Measurements from ENCODE around the gene RPL18.

The RPL18 gene

DNA sequence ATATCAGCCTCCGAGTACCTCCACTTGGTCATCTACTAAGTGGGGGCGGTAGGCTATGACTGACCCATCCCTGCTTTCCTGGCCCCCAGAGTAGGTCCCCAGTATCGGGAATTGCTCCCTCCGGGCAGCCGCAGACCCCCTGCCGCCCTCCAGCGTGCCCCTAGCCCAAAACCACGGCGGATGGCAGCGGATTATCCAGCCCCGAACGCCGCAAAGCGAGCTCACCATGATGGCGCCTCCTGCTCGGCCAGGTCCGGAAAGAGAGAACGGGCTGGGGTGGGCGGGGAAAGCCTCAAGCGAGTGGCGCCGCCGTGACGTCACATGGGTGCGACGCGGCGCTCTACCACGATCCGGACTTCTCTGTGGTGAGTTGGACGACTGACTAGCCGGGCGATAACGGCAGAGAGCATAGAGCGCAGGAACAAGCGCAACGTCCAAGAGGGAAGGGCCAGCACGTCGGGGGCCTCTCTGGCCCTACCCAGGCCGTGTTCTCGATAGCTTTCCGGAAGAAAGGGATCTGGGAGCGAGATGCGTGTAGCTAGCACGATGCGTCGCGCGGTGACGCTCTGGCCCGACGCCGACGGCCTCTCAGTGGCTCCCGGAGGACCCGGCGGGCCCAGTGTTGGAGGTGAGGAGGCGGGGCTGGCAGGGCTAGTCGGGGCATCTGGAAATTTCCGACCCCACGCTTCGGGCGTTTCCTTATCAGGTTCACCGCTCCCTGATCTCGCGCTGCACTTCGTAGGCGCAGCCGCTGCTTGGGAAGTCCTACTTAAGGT lies at the start of gene RPL18, which contains the start of gene SPHK2 (continued):
- TF ChIP-seq, protein P1, sequence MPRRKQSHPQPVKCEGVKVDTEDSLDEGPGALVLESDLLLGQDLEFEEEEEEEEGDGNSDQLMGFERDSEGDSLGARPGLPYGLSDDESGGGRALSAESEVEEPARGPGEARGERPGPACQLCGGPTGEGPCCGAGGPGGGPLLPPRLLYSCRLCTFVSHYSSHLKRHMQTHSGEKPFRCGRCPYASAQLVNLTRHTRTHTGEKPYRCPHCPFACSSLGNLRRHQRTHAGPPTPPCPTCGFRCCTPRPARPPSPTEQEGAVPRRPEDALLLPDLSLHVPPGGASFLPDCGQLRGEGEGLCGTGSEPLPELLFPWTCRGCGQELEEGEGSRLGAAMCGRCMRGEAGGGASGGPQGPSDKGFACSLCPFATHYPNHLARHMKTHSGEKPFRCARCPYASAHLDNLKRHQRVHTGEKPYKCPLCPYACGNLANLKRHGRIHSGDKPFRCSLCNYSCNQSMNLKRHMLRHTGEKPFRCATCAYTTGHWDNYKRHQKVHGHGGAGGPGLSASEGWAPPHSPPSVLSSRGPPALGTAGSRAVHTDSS (tag by site-specific recombination; IDR thresholded peaks at IDR 0.05), result no peak
- peak; percentile 87 for TF ChIP-seq ZNF324 (tag by site-specific recombination; IDR thresholded peaks at IDR 0.05)
- peak; percentile 80 for TF ChIP-seq ZNF121 (tag by site-specific recombination; IDR thresholded peaks at IDR 0.05)
- TF ChIP-seq, protein P2, sequence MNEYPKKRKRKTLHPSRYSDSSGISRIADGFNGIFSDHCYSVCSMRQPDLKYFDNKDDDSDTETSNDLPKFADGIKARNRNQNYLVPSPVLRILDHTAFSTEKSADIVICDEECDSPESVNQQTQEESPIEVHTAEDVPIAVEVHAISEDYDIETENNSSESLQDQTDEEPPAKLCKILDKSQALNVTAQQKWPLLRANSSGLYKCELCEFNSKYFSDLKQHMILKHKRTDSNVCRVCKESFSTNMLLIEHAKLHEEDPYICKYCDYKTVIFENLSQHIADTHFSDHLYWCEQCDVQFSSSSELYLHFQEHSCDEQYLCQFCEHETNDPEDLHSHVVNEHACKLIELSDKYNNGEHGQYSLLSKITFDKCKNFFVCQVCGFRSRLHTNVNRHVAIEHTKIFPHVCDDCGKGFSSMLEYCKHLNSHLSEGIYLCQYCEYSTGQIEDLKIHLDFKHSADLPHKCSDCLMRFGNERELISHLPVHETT (tag by site-specific recombination; IDR thresholded peaks at IDR 0.05), result peak; percentile 98
- no peak for TF ChIP-seq ZSCAN16 (tag by site-specific recombination; IDR thresholded peaks at IDR 0.05)
- TF ChIP-seq RBAK (tag by site-specific recombination; IDR thresholded peaks at IDR 0.05), result no peak
- TF ChIP-seq OSR2 (tag by site-specific recombination; IDR thresholded peaks at IDR 0.05), result no peak
- no peak for TF ChIP-seq ZNF133 (tag by site-specific recombination; IDR thresholded peaks at IDR 0.05)
- TF ChIP-seq, protein P3, sequence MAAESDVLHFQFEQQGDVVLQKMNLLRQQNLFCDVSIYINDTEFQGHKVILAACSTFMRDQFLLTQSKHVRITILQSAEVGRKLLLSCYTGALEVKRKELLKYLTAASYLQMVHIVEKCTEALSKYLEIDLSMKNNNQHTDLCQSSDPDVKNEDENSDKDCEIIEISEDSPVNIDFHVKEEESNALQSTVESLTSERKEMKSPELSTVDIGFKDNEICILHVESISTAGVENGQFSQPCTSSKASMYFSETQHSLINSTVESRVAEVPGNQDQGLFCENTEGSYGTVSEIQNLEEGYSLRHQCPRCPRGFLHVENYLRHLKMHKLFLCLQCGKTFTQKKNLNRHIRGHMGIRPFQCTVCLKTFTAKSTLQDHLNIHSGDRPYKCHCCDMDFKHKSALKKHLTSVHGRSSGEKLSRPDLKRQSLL (tag by site-specific recombination; IDR thresholded peaks at IDR 0.05), result peak; percentile 81
- peak; percentile 37 for TF ChIP-seq ZNF394 (tag by site-specific recombination; IDR thresholded peaks at IDR 0.05; ENCODE audit: borderline replicate concordance)
- TF ChIP-seq IKZF3 (tag by site-specific recombination; IDR thresholded peaks at IDR 0.05), result 0 out of 2 replicates have a peak, but pooled peaks have one; percentile 35
- no peak for TF ChIP-seq ZNF114 (tag by site-specific recombination; IDR thresholded peaks at IDR 0.05)
- no peak for TF ChIP-seq ZNF19 (tag by site-specific recombination; IDR thresholded peaks at IDR 0.05; ENCODE audit: low read depth)
- TF ChIP-seq ZNF654 (tag by site-specific recombination; IDR thresholded peaks at IDR 0.05; ENCODE audit: low read depth), result no peak
- peak; percentile 87 for TF ChIP-seq KLF9 (tag by site-specific recombination; IDR thresholded peaks at IDR 0.05; ENCODE audit: low read depth)
- TF ChIP-seq ZNF626 (tag by site-specific recombination; IDR thresholded peaks at IDR 0.05), result no peak
- TF ChIP-seq ZBTB17 (tag by site-specific recombination; IDR thresholded peaks at IDR 0.05), result peak; percentile 96
- TF ChIP-seq ZNF843 (tag by site-specific recombination; IDR thresholded peaks at IDR 0.05), result peak; percentile 89; the same call in 1 of the 2 replicates
- TF ChIP-seq, protein P4, sequence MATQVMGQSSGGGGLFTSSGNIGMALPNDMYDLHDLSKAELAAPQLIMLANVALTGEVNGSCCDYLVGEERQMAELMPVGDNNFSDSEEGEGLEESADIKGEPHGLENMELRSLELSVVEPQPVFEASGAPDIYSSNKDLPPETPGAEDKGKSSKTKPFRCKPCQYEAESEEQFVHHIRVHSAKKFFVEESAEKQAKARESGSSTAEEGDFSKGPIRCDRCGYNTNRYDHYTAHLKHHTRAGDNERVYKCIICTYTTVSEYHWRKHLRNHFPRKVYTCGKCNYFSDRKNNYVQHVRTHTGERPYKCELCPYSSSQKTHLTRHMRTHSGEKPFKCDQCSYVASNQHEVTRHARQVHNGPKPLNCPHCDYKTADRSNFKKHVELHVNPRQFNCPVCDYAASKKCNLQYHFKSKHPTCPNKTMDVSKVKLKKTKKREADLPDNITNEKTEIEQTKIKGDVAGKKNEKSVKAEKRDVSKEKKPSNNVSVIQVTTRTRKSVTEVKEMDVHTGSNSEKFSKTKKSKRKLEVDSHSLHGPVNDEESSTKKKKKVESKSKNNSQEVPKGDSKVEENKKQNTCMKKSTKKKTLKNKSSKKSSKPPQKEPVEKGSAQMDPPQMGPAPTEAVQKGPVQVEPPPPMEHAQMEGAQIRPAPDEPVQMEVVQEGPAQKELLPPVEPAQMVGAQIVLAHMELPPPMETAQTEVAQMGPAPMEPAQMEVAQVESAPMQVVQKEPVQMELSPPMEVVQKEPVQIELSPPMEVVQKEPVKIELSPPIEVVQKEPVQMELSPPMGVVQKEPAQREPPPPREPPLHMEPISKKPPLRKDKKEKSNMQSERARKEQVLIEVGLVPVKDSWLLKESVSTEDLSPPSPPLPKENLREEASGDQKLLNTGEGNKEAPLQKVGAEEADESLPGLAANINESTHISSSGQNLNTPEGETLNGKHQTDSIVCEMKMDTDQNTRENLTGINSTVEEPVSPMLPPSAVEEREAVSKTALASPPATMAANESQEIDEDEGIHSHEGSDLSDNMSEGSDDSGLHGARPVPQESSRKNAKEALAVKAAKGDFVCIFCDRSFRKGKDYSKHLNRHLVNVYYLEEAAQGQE (tag by site-specific recombination; IDR thresholded peaks at IDR 0.05), result no peak
- TF ChIP-seq ZNF175 (tag by site-specific recombination; IDR thresholded peaks at IDR 0.05), result no peak
- TF ChIP-seq, protein P5, sequence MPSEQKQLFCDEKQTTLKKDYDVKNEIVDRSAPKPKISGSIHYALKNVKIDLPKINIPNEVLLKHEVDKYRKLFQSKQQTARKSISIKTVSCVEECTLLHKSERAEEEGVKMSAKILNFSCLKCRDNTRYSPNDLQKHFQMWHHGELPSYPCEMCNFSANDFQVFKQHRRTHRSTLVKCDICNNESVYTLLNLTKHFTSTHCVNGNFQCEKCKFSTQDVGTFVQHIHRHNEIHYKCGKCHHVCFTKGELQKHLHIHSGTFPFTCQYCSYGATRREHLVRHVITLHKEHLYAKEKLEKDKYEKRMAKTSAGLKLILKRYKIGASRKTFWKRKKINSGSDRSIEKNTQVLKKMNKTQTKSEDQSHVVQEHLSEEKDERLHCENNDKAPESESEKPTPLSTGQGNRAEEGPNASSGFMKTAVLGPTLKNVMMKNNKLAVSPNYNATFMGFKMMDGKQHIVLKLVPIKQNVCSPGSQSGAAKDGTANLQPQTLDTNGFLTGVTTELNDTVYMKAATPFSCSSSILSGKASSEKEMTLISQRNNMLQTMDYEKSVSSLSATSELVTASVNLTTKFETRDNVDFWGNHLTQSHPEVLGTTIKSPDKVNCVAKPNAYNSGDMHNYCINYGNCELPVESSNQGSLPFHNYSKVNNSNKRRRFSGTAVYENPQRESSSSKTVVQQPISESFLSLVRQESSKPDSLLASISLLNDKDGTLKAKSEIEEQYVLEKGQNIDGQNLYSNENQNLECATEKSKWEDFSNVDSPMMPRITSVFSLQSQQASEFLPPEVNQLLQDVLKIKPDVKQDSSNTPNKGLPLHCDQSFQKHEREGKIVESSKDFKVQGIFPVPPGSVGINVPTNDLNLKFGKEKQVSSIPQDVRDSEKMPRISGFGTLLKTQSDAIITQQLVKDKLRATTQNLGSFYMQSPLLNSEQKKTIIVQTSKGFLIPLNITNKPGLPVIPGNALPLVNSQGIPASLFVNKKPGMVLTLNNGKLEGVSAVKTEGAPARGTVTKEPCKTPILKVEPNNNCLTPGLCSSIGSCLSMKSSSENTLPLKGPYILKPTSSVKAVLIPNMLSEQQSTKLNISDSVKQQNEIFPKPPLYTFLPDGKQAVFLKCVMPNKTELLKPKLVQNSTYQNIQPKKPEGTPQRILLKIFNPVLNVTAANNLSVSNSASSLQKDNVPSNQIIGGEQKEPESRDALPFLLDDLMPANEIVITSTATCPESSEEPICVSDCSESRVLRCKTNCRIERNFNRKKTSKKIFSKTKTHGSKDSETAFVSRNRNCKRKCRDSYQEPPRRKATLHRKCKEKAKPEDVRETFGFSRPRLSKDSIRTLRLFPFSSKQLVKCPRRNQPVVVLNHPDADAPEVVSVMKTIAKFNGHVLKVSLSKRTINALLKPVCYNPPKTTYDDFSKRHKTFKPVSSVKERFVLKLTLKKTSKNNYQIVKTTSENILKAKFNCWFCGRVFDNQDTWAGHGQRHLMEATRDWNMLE (tag by site-specific recombination; conservative IDR thresholded peaks at IDR 0.05; ENCODE audit: low read depth), result peak; percentile 96
- TF ChIP-seq, protein P6, sequence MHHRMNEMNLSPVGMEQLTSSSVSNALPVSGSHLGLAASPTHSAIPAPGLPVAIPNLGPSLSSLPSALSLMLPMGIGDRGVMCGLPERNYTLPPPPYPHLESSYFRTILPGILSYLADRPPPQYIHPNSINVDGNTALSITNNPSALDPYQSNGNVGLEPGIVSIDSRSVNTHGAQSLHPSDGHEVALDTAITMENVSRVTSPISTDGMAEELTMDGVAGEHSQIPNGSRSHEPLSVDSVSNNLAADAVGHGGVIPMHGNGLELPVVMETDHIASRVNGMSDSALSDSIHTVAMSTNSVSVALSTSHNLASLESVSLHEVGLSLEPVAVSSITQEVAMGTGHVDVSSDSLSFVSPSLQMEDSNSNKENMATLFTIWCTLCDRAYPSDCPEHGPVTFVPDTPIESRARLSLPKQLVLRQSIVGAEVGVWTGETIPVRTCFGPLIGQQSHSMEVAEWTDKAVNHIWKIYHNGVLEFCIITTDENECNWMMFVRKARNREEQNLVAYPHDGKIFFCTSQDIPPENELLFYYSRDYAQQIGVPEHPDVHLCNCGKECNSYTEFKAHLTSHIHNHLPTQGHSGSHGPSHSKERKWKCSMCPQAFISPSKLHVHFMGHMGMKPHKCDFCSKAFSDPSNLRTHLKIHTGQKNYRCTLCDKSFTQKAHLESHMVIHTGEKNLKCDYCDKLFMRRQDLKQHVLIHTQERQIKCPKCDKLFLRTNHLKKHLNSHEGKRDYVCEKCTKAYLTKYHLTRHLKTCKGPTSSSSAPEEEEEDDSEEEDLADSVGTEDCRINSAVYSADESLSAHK (tag by site-specific recombination; IDR thresholded peaks at IDR 0.05), result peak; percentile 57; the same call in 1 of the 2 replicates
- TF ChIP-seq ZNF302 (tag by site-specific recombination; IDR thresholded peaks at IDR 0.05; ENCODE audit: low read depth), result no peak
- TF ChIP-seq, protein P7, sequence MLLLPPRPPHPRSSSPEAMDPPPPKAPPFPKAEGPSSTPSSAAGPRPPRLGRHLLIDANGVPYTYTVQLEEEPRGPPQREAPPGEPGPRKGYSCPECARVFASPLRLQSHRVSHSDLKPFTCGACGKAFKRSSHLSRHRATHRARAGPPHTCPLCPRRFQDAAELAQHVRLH (tag by site-specific recombination; IDR thresholded peaks at IDR 0.05), result peak; percentile 78

Measured in HEK293 (cell line).